ENCODE data around the gene PNMA6A. TPM values are rescaled to one million over a fixed set of nuclear protein-coding genes. Genes with fewer than 3 reads are reported as not detected.

Gene PNMA6A
- total RNA-seq, 2 donors from 2014 or later: 5.2 to 7.6 TPM

DNA sequence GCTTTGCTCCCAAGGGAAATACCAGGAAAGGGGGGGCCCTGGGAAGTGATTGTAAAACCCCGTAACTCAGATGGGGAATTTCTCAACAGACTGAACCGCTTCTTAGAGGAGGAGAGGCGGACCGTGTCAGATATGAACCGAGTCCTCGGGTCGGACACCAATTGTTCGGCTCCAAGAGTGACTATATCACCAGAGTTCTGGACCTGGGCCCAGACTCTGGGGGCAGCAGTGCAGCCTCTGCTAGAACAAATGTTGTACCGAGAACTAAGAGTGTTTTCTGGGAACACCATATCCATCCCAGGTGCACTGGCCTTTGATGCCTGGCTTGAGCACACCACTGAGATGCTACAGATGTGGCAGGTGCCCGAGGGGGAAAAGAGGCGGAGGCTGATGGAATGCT is 15.0 kb upstream of the PNMA6A start:
- WGBS, 2 experiments (ENCODE audit: insufficient coverage in 1 of 2, insufficient read length in 1 of 2): 95% methylated on average over 11 of the region's 11 CpGs; no CpG with 5 or more reads in 1 of the 2 experiments
- no peaks in the 10 kb centered on the region for H3K36me3 ChIP-seq (ENCODE audit: control insufficient read depth, insufficient read depth, low read length)
- peaks cover 32% of the 10 kb centered on the region for H3K27me3 Mint-ChIP-seq (ENCODE audit: insufficient read depth)
- no peak overlapping the region for H3K4me3 ChIP-seq (ENCODE audit: low read length)
- peaks cover 2% of the 10 kb centered on the region for H3K4me1 Mint-ChIP-seq
- no peak overlapping the region for H3K27ac Mint-ChIP-seq
- H3K4me1 ChIP-seq (ENCODE audit: control insufficient read depth, insufficient read depth, low read length): no peaks in the 10 kb centered on the region
- TF ChIP-seq, protein P1, sequence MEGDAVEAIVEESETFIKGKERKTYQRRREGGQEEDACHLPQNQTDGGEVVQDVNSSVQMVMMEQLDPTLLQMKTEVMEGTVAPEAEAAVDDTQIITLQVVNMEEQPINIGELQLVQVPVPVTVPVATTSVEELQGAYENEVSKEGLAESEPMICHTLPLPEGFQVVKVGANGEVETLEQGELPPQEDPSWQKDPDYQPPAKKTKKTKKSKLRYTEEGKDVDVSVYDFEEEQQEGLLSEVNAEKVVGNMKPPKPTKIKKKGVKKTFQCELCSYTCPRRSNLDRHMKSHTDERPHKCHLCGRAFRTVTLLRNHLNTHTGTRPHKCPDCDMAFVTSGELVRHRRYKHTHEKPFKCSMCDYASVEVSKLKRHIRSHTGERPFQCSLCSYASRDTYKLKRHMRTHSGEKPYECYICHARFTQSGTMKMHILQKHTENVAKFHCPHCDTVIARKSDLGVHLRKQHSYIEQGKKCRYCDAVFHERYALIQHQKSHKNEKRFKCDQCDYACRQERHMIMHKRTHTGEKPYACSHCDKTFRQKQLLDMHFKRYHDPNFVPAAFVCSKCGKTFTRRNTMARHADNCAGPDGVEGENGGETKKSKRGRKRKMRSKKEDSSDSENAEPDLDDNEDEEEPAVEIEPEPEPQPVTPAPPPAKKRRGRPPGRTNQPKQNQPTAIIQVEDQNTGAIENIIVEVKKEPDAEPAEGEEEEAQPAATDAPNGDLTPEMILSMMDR (conservative IDR thresholded peaks at IDR 0.05): no peak
- H3K36me3 Mint-ChIP-seq (ENCODE audit: low read depth): no peaks in the 10 kb centered on the region
- H3K27ac ChIP-seq (ENCODE audit: low read depth, low read length): no peak overlapping the region
- peak overlapping the region; percentile 39 for H3K4me3 Mint-ChIP-seq
- H3K9me3 ChIP-seq (ENCODE audit: control insufficient read depth, low read length): no peaks in the 10 kb centered on the region
- H3K9ac ChIP-seq (ENCODE audit: extremely low read depth, low read length, poor library complexity, severe bottlenecking): no peak overlapping the region
- DNase-seq: no peak
- H3K27me3 ChIP-seq (ENCODE audit: control insufficient read depth, insufficient read depth, low read length, poor library complexity, severe bottlenecking): peaks cover 35% of the 10 kb centered on the region
- H3K9me3 Mint-ChIP-seq: peaks cover 45% of the 10 kb centered on the region

DNA sequence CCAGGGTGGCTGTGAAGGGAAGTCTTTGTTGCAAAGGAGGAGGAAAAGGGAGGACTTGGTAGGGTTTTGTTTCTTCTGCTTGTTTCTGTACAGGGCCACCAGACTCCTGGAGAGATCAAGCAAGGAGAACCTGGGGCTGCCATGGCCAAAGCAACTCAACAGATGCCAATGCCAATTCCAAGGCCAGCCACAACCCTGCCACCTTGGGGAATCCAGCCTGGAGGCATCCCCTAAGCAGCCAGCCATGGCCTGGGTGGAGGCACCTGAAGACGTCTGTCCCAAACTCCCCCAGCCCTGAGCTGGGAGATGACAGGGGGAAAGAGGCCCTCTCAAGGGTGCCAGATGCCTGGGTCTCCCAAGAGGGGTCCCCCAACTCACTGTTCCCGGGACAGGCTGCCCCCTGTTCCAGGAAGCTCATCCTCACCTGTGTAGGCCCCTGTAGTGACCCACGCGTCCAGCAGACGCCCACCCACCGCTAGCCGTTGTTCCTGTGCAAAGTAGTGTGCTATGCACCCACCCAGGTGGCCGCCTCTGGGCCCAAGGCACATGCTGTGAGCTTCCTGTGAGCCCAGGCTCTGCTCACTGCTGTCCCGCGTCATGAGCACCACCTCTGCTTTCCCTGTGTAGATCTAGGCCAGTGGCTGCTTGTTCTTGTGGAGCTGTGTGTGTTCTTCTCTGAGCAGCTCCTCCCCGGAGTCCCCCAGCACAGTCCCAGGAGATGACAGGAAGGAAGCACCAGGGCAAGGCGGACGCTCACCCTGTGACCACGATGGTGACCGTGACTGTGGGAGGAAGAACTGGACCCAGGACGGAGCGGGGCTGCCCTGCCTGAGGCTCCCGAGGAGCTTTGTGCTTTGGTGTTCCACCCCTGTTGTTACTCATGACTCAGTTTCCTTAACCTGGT is 12.8 kb upstream of the PNMA6A start:
- Mint-ChIP-seq H3K4me3 (no peak overlapping the region), H3K27me3 (ENCODE audit: insufficient read depth) (peaks cover 31% of the 10 kb centered on the region), H3K9me3 (peaks cover 42% of the 10 kb centered on the region), H3K36me3 (ENCODE audit: low read depth) (no peaks in the 10 kb centered on the region), H3K4me1 (peaks cover 6% of the 10 kb centered on the region), H3K27ac (no peak overlapping the region)
- TF ChIP-seq, protein P1 (conservative IDR thresholded peaks at IDR 0.05): no peak
- WGBS, 2 experiments (ENCODE audit: insufficient coverage in 1 of 2, insufficient read length in 1 of 2): 90 to 92% methylated on average over 2 to 18 of the region's 18 CpGs
- H3K4me3 ChIP-seq (ENCODE audit: low read length): no peak overlapping the region
- no peak overlapping the region for H3K27ac ChIP-seq (ENCODE audit: low read depth, low read length)
- DNase-seq: no peak
- no peaks in the 10 kb centered on the region for H3K36me3 ChIP-seq (ENCODE audit: control insufficient read depth, insufficient read depth, low read length)
- peaks cover 24% of the 10 kb centered on the region for H3K27me3 ChIP-seq (ENCODE audit: control insufficient read depth, insufficient read depth, low read length, poor library complexity, severe bottlenecking)
- no peak overlapping the region for H3K9ac ChIP-seq (ENCODE audit: extremely low read depth, low read length, poor library complexity, severe bottlenecking)
- no peaks in the 10 kb centered on the region for H3K9me3 ChIP-seq (ENCODE audit: control insufficient read depth, low read length)
- H3K4me1 ChIP-seq (ENCODE audit: control insufficient read depth, insufficient read depth, low read length): no peaks in the 10 kb centered on the region

DNA sequence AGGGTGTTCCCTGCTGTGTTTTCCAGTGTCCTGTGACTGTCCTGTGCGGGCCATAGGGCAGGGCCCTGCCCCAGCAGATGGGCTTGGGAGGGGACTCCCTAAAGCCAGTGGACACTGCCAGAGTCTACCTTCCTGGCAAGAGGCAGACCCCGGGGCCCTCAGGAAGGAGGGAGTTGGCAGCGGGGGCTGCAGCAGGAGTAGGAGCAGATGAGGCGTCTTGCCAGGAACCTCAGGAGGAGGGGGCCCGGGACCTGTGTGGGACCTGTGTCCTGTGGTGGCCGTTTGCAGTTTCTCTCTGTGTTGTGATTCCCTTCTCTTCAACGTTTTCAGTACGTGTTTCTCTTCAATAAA is 12.2 kb upstream of the PNMA6A start:
- 95% methylated on average over 5 of the region's 8 CpGs; no CpG with 5 or more reads in 1 of the 2 experiments for WGBS, 2 experiments (ENCODE audit: insufficient coverage in 1 of 2, insufficient read length in 1 of 2)
- H3K27ac Mint-ChIP-seq: no peak overlapping the region
- no peak overlapping the region for H3K27ac ChIP-seq (ENCODE audit: low read depth, low read length)
- H3K4me3 Mint-ChIP-seq: no peak overlapping the region
- no peaks in the 10 kb centered on the region for H3K36me3 ChIP-seq (ENCODE audit: control insufficient read depth, insufficient read depth, low read length)
- H3K4me1 Mint-ChIP-seq: peaks cover 6% of the 10 kb centered on the region
- H3K4me1 ChIP-seq (ENCODE audit: control insufficient read depth, insufficient read depth, low read length): no peaks in the 10 kb centered on the region
- DNase-seq: no peak
- TF ChIP-seq, protein P1 (conservative IDR thresholded peaks at IDR 0.05): no peak
- H3K9me3 Mint-ChIP-seq: peaks cover 42% of the 10 kb centered on the region
- H3K27me3 Mint-ChIP-seq (ENCODE audit: insufficient read depth): peaks cover 24% of the 10 kb centered on the region
- peaks cover 18% of the 10 kb centered on the region for H3K27me3 ChIP-seq (ENCODE audit: control insufficient read depth, insufficient read depth, low read length, poor library complexity, severe bottlenecking)
- no peaks in the 10 kb centered on the region for H3K36me3 Mint-ChIP-seq (ENCODE audit: low read depth)
- no peak overlapping the region for H3K4me3 ChIP-seq (ENCODE audit: low read length)
- no peak overlapping the region for H3K9ac ChIP-seq (ENCODE audit: extremely low read depth, low read length, poor library complexity, severe bottlenecking)
- H3K9me3 ChIP-seq (ENCODE audit: control insufficient read depth, low read length): no peaks in the 10 kb centered on the region

Data from endodermal cell (in vitro differentiated cells).